ENCODE data around the gene SUPT4H1. TPM values are rescaled to one million over a fixed set of nuclear protein-coding genes. Genes with fewer than 3 reads are reported as not detected.

Gene SUPT4H1
- total and polyA plus RNA-seq, 9 of the 15 experiments (the other 6 are each of a cell fraction or from before 2014, with no cell fraction given), result 62.1 to 320 (median 117) TPM

GRCh38 chr17:58338841-58339754 lies 12.9 kb downstream of the SUPT4H1 start (continued):
- TF ChIP-seq GATA2 (CRISPR knock-in tag; IDR thresholded peaks at IDR 0.05) (no peak), TAF9B (IDR thresholded peaks at IDR 0.05; ENCODE audit: partially characterized antibody) (peak; percentile 90), LEF1 (IDR thresholded peaks at IDR 0.05) (no peak), UBTF (IDR thresholded peaks at IDR 0.05; ENCODE audit: borderline replicate concordance in 1 of 2, low read depth in 2 of 2, low read length in 2 of 2) (no peak), PML (IDR thresholded peaks at IDR 0.05; ENCODE audit: low read length) (0 out of 2 replicates have a peak, but pooled peaks have one; percentile 75), FUS (optimal IDR thresholded peaks at IDR 0.05; ENCODE audit: low read depth, low read length) (no peak), CHD2 (IDR thresholded peaks at IDR 0.05; ENCODE audit: low read depth, low read length) (no peak), EWSR1 (IDR thresholded peaks at IDR 0.05; ENCODE audit: borderline replicate concordance, low read depth, partially characterized antibody) (no peak), MAFF (IDR thresholded peaks at IDR 0.05; ENCODE audit: low read length) (no peak; the same call in 1 of the 2 replicates), JUNB (CRISPR knock-in tag; conservative IDR thresholded peaks at IDR 0.05) (no peak), NELFE (IDR thresholded peaks at IDR 0.05; ENCODE audit: insufficient read depth, insufficient read length) (no peak), PHF8 (IDR thresholded peaks at IDR 0.05; ENCODE audit: borderline replicate concordance, low read length) (peak; percentile 62; the same call in 1 of the 2 replicates), ZNF644 (tag; IDR thresholded peaks at IDR 0.05; ENCODE audit: low read depth) (0 out of 2 replicates have a peak, but pooled peaks have one; percentile 41), E2F3 (CRISPR knock-in tag; IDR thresholded peaks at IDR 0.05) (peak; percentile 42; the same call in 1 of the 2 replicates), SRSF1 (IDR thresholded peaks at IDR 0.05; ENCODE audit: low read depth, low read length) (no peak), DPF2 (IDR thresholded peaks at IDR 0.05) (peak; percentile 67), GTF2F1 (IDR thresholded peaks at IDR 0.05; ENCODE audit: low read depth, low read length) (0 out of 2 replicates have a peak, but pooled peaks have one; percentile 32), KAT7 (CRISPR knock-in tag; IDR thresholded peaks at IDR 0.05; ENCODE audit: borderline replicate concordance) (peak; percentile 17; the same call in 1 of the 2 replicates), ZNF583 (CRISPR knock-in tag; IDR thresholded peaks at IDR 0.05) (no peak), SIRT6 (IDR thresholded peaks at IDR 0.05; ENCODE audit: low read depth, low read length) (no peak)
- TF ChIP-seq, protein P1, sequence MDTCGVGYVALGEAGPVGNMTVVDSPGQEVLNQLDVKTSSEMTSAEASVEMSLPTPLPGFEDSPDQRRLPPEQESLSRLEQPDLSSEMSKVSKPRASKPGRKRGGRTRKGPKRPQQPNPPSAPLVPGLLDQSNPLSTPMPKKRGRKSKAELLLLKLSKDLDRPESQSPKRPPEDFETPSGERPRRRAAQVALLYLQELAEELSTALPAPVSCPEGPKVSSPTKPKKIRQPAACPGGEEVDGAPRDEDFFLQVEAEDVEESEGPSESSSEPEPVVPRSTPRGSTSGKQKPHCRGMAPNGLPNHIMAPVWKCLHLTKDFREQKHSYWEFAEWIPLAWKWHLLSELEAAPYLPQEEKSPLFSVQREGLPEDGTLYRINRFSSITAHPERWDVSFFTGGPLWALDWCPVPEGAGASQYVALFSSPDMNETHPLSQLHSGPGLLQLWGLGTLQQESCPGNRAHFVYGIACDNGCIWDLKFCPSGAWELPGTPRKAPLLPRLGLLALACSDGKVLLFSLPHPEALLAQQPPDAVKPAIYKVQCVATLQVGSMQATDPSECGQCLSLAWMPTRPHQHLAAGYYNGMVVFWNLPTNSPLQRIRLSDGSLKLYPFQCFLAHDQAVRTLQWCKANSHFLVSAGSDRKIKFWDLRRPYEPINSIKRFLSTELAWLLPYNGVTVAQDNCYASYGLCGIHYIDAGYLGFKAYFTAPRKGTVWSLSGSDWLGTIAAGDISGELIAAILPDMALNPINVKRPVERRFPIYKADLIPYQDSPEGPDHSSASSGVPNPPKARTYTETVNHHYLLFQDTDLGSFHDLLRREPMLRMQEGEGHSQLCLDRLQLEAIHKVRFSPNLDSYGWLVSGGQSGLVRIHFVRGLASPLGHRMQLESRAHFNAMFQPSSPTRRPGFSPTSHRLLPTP (IDR thresholded peaks at IDR 0.05; ENCODE audit: borderline replicate concordance, extremely low read depth, insufficient read length), result no peak
- TF ChIP-seq, protein P2, sequence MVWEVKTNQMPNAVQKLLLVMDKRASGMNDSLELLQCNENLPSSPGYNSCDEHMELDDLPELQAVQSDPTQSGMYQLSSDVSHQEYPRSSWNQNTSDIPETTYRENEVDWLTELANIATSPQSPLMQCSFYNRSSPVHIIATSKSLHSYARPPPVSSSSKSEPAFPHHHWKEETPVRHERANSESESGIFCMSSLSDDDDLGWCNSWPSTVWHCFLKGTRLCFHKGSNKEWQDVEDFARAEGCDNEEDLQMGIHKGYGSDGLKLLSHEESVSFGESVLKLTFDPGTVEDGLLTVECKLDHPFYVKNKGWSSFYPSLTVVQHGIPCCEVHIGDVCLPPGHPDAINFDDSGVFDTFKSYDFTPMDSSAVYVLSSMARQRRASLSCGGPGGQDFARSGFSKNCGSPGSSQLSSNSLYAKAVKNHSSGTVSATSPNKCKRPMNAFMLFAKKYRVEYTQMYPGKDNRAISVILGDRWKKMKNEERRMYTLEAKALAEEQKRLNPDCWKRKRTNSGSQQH (CRISPR knock-in tag; IDR thresholded peaks at IDR 0.05), result 0 out of 2 replicates have a peak, but pooled peaks have one; percentile 51
